GM06990 (cell line): Measurements from ENCODE around the gene RBFOX1.

Source experiments
- DNase-seq: peaks from one replicate; pipeline ENCODE4 v3.0.0-alpha.2; 2011; ENCODE audit not compliant: insufficient read length; ENCODE audit errors: extremely low read depth
- H3K27me3 ChIP-seq: replicated peaks from 2 replicates; pipeline ENCODE4 v1.6.0; 2011; ENCODE audit warnings: low read length; ENCODE audit not compliant: control insufficient read depth, insufficient read depth
- H3K36me3 ChIP-seq: 2 replicates; pipeline ENCODE4 v1.5.1; 2011; ENCODE audit warnings: low read length; ENCODE audit not compliant: control insufficient read depth, insufficient read depth
- H3K4me3 ChIP-seq: replicated peaks from 2 replicates; pipeline ENCODE4 v1.5.1; 2011; ENCODE audit warnings: low read depth, mild to moderate bottlenecking, control low read depth, low read length
- CTCF ChIP-seq: IDR thresholded peaks from 2 replicates; pipeline ENCODE4 v1.5.1; 2011; ENCODE audit warnings: low read length, control low read depth, mild to moderate bottlenecking, inconsistent platforms; ENCODE audit not compliant: insufficient read depth, poor library complexity, severe bottlenecking

Gene RBFOX1

GRCh38 chr16:7571366-7571765 lies 238.7 kb downstream of the RBFOX1 start:
- H3K36me3 ChIP-seq = no peaks in the 10 kb centered on the region
- no peaks in the 10 kb centered on the region for H3K27me3 ChIP-seq
- no peak for DNase-seq
- no peak overlapping the region for H3K4me3 ChIP-seq
- no peak for TF ChIP-seq CTCF

- no peak overlapping the region for H3K4me3 ChIP-seq
- no peaks in the 10 kb centered on the region for H3K36me3 ChIP-seq
These were observed 244.9 kb downstream of the RBFOX1 start for GRCh38 chr16:7577588-7577987.

GRCh38 chr16:7579454-7579853 lies 246.8 kb downstream of the RBFOX1 start:
- TF ChIP-seq CTCF = no peak
- no peaks in the 10 kb centered on the region for H3K36me3 ChIP-seq
- no peak for DNase-seq
- no peak overlapping the region for H3K4me3 ChIP-seq
- H3K27me3 ChIP-seq = no peaks in the 10 kb centered on the region

More at GRCh38 chr16:7577588-7577987, 244.9 kb downstream of the RBFOX1 start:
- no peak for TF ChIP-seq CTCF
- DNase-seq = no peak
- no peaks in the 10 kb centered on the region for H3K27me3 ChIP-seq

GRCh38 chr16:7581175-7581574 lies 248.5 kb downstream of the RBFOX1 start:
- no peak for DNase-seq
- no peak for TF ChIP-seq CTCF
- Histone ChIP-seq H3K27me3 (no peaks in the 10 kb centered on the region), H3K36me3 (no peaks in the 10 kb centered on the region), H3K4me3 (no peak overlapping the region)

- no peaks in the 10 kb centered on the region for H3K27me3 ChIP-seq
- no peaks in the 10 kb centered on the region for H3K36me3 ChIP-seq
- no peak for DNase-seq
- H3K4me3 ChIP-seq = no peak overlapping the region
- no peak for TF ChIP-seq CTCF
These were observed 250.8 kb downstream of the RBFOX1 start for GRCh38 chr16:7583396-7583795.

GRCh38 chr16:7584561-7584960 lies 251.9 kb downstream of the RBFOX1 start:
- no peaks in the 10 kb centered on the region for H3K27me3 ChIP-seq
- no peaks in the 10 kb centered on the region for H3K36me3 ChIP-seq
- no peak for DNase-seq
- TF ChIP-seq CTCF = no peak
- H3K4me3 ChIP-seq = no peak overlapping the region
